GM19372 (cell line): ENCODE data around the gene SLC2A8.

Experiments used
- ATAC-seq: cut with Tn5 transposase; IDR thresholded peaks from one replicate; pipeline ENCODE4 v1.9.1; 2021; ENCODE audit warnings: mild to moderate bottlenecking, low read depth, moderate library complexity; ENCODE audit not compliant: unreplicated experiment

The SLC2A8 gene

DNA sequence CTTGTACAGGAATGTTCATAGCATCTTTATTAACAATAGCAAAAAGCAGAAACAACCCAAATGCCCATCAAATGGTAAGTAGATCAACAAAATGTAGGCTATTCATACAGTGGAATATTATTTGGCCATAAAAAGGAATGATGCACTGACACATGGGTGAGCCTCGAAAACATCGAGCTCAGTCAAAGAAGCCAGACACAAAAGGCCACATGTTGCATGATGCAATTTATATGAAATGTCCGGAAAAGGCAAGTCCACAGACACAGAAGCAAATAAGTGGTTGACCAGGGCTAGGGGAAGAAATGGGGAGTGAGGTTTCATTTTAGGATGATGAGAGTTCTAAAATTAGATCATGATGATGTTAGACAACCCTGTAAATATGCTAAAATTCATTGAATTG is 16.5 kb upstream of the SLC2A8 start:
- ATAC-seq, result no peak

- no peak for ATAC-seq
Observed at GRCh38 chr9:127382541-127382940, 14.4 kb upstream of the SLC2A8 start.

- ATAC-seq, result no peak
Observed at GRCh38 chr9:127384016-127384730, 12.8 kb upstream of the SLC2A8 start.

- ATAC-seq, result no peak
Observed at GRCh38 chr9:127384901-127385300, 12.1 kb upstream of the SLC2A8 start.

DNA sequence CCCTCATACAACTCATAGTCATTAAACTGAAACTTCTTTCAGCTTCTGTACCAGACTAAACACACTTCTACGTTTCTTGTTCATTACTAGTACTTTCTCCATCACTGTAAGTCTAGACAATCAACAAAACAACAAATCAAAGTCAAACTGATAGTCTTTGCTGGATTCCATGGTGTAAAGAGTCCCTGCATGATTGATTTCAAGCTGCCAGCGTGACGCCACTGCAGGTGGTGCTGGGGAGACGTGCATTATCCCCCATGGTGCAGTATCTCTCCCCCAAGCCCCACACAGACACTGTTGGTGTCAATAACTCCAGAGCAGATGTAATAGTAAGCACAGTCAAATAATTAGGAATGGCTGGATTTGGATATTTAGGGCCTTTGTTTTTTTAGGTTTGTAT is 10.7 kb upstream of the SLC2A8 start:
- ATAC-seq, result no peak

- no peak for ATAC-seq
Observed at GRCh38 chr9:127386981-127387380, 10.0 kb upstream of the SLC2A8 start.

DNA sequence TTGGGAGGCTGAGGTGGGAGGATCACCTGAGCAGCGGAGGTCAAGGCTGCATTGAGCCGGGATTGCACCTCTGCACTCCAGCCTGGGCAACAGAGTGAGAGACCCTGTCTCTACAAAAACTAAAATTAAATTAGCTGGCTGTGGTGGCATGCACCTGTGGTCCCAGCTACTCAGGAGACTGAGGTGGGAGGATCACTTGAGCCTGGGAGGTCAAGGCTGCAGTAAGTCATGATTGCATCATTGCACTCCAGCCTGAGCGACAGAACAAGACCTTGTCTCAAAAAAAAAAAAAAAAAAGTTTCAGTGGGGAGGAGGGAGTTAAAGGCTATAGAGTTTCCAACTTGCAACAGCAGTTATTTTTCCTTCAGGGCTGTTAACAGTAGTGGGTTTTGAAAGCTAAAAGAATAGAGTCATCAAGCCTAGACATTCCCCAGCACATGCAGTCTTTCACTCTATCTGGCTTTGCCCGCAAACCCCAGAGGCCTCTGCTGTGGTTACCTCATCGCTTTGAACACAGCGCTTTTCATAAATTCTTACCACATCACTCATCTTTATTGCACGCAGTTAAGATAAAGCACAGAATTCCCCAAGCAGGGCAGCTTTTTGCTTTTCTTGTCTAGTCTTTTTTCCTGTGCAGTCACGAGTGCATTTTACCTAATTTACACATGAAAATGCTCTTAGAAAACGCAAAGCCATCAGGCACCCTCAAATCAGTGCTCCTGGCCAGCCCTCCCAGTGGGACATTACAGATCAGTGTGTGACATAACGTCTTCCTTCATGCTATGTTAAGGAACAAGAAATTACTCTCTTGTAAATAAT is 8.7 kb upstream of the SLC2A8 start:
- ATAC-seq, result peak; percentile 84

- no peak for ATAC-seq
Observed at GRCh38 chr9:127388856-127389238, 8.1 kb upstream of the SLC2A8 start.

DNA sequence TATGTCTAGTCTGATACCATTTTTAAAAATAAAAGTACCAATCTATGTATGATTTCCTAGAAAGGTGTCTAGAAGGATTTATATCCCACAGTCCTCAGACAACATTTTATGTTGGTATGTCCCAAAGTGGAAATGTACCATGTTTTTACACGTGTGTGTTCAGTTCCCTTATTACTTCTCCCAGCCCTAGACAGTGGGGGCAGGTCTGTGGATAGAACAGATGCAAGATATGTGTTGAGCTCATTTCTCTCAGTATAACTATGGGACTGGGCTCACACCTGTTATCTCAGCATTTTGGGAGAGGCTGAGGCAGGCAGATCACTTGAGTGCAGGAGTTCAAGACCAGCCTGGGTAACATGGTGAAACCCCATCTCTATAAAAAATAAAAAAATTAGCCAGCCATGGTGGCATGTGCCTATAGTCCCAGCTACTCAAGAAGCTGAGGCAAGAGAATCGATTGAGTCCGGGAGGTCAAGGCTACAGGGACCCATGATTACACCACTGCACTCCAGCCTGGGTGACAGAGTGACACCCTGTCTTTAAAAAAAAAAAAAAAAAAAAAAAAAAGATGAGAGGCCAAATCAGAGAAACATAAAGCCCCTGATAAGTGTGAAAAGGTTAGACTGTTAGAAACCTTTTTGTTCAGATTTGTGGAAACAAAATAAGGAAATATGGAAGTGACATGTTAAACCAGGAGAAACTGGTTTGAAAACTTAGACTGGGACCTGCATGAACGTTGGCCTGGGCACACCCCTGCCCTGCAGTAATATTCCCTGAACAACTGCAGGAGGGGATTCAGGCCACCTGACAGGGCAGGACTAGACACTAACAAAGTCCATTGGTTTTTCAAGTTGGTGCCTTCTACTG is 7.4 kb upstream of the SLC2A8 start:
- no peak for ATAC-seq

- no peak for ATAC-seq
Observed at GRCh38 chr9:127390248-127390545, 6.8 kb upstream of the SLC2A8 start.

- ATAC-seq, result no peak
Observed at GRCh38 chr9:127390563-127390962, 6.4 kb upstream of the SLC2A8 start.

DNA sequence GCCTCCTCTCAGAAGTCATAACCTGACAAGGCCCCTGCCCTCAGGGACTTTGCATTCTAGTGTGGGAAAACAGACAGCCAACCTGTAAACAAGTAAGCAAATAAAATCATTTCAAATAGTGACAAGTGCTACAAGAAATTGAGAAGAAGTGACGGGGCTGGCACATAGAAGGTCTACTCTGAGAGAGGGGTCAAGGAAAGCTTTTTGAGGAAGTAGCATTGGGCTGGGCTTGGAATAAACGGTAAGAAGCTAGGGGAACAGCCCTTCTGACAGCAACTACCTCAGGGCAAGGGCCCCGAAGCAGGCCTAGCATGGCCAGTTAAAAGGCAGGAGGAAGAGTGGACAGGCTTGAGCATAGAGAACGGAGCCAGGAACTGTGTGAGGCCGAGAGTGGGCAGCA is 4.8 kb upstream of the SLC2A8 start:
- ATAC-seq, result no peak

- no peak for ATAC-seq
Observed at GRCh38 chr9:127392976-127393375, 4.0 kb upstream of the SLC2A8 start.

DNA sequence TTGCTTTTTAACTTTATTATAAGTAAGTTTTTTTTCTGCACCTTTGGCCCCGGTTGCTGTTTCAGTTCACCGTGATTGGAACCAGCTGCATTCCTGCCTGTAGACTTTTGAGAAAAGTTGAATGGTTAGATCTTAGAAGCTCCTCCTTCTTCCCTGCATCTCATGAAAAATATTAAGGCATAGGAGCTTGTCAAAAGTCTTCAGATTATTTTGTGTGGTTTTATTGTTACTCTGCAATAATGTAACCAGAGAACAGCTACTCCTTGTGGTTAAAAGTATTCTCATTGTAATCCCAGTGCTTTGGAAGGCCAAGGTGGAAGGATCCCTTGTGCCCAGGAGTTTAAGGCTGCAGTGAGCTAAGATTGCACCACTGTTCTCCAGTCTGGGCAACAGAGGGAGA is 3.3 kb upstream of the SLC2A8 start:
- no peak for ATAC-seq

- no peak for ATAC-seq
Observed at GRCh38 chr9:127395497-127396252, 1.3 kb upstream of the SLC2A8 start.

DNA sequence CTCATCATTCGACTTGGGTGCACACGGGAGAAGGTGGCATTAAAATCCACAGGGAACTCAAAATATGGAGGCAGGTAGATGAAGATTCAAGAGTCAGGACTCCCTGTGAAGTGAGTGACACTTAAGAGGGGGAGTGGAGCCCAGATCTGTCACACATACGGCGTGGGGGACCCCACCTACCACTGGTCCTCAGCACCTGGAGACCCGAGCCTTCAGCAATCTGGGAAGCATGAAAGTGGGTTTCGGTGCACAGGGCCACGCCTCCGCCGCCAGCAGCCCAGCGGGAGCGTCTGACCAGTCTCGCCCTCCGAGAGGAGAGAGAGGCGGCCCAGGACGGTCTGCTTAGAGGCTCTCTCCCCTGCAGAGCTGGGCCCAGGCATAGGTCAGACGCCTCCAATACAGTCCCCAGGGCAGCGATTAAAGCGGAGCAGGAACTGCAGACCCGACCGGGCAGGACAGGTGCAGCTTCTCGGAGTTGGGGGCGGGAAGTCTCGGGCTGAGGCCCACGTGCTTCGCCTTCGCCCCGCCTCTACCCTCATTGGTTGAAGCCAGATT is 639 bp upstream of the SLC2A8 start:
- no peak for ATAC-seq

GRCh38 chr9:127397646-127398274 is 791 bp downstream of the SLC2A8 start:
- no peak for ATAC-seq

- no peak for ATAC-seq
Observed at GRCh38 chr9:127398275-127398647, 1.3 kb downstream of the SLC2A8 start.

GRCh38 chr9:127398715-127399400 is 1.9 kb downstream of the SLC2A8 start:
- ATAC-seq, result no peak
